ENCODE results near the gene ADGRF5. TPM values are rescaled to one million over a fixed set of nuclear protein-coding genes. Genes with fewer than 3 reads are reported as not detected.
"Not testable (repeated sequence)": the region's sequence is repeated elsewhere in the genome, so short reads cannot be mapped to it uniquely, and the experiment has no call there.

ADGRF5 gene
- total RNA-seq, 1 donor from 2014 or later: 71.1 TPM

DNA sequence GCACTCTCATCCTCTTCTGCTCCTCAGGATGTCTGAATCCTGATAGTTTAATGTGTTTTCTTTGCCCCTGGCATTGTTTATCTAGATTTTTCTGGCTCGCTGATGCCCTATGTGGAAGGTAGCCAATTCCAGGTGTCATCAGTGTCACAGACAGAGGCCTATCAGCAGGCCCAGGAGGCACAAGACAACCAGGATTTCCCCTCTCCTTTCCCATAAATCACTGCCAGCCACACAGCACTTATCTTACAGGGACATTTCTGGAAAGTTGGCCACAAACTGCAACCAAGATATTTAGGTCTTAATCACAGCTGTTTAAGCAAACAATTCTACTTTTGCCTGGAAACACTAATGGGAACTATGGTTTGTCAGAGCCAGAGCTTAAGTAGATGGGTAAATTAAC, 28.1 kb downstream of the ADGRF5 start:
- DNase-seq (ENCODE audit: low spot score): no peak

DNA sequence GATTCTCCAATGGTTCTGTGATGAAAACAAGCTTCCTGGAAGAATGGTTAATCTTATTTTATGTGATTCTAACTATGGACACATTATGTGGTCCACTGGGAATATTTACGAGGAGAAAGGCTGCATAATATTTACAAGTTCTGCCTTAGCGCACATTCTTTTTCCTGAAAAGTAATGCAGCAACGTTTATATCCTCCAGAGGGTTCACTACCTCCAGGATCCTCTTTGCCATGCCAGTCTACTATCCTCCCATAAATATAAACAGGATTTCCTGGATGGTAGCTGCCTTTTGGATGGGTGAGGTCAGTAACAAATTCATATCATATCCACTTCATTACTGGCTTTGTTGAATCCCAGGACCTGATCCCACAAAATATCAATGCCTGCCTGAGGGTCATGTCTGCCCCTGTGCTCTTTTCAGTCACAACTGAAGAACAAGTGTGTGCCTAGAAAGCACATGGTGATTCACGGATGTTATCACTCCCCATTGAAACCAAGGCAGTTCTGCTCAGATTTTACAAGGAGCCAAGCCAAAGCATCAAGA, 30.4 kb downstream of the ADGRF5 start:
- DNase-seq (ENCODE audit: low spot score): no peak

DNA sequence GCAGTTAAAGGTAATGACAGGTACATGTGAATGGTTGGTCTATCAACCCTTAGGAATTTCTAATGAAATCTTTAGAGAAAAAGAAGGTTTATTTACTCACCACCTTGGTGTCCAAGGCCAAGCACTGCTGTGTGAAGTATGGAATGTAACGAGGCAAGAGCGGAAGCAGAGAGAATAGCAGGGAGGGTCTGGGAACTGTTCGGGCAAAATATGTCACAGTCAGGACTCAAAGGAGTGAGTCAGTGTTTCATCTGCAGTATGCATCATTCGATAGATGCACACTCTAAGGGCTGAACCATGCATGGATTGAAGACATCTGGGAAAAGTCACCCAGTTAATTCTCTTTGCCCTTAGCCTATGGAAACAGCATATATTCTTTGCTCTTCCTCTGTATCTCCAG, 33.2 kb downstream of the ADGRF5 start:
- DNase-seq (ENCODE audit: low spot score): no peak

DNA sequence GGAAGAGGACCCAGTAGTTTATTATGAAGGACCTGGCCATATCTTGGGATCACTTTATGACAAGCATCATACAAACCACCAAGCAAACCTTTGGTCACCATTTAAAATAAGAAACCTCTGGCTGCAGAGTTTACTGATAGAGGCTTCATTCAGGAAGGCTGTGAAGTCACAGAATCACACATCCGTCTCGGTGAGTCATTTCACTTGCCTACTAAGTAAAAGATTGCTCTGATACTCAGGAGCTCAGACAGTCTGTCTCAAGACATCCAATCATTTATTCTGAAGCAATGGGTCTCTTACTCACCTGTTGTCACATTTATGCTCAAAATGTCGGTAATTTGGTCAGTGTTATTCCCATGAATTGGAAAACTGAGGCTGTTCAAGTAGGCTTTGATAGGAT, 33.7 kb downstream of the ADGRF5 start:
- DNase-seq (ENCODE audit: low spot score): no peak

DNA sequence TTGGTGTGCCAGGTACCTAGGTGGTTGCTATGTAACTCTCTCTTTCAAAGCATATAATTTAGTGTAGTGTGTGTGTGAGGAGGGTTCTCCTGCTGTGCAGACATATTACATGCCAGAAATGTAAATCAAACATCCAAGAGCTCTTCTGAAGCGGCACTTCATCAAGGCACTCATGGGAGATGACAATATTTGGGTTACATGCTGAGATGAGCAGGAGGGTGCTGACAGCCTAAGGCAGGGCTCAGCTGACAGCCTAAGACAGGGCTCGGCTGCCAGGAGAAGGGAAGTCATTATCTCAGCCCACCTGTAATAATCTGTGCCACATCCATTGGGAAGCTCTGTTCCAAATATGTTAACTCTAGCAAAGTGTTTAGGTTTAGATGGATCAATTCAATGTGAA, 39.1 kb downstream of the ADGRF5 start:
- no peak for DNase-seq (ENCODE audit: low spot score)

DNA sequence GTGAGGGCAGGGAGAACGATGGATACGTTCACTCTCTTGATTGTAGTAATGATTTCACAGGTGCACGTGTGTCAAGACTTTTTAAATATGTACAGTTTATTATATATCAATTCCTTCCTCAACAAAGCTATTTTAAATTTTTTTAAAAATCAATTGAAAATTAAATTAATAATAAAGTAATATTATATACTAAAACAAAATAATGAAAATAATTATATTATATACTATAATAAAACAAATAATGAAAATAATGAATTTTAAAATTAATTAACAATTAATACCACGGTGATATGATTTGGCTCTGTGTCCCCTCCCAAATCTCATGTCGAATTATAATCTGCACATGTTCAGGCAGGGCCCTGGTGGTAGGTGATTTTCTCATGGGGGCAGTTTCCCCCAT, 42.7 kb downstream of the ADGRF5 start:
- DNase-seq (ENCODE audit: low spot score): no peak

DNA sequence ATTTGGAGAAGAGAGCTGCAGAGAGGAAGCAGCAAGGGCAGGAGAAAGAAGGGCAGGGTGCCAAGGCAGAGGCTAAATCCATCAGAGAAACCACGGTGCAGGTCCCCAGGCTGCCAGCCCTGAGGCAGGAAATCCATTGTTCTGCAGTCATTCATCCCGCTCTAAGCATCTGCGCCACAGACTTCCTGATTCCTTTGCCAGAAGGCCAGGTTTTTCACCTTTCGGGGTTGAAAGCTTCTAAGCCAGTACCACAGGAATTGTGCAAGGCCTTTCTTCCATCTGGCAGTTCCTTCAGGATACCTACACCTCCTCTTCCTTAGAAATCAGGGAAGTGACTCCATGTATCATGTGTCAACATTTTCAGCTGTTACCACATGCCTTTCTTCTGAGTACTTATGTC, 45.6 kb downstream of the ADGRF5 start:
- no peak for DNase-seq (ENCODE audit: low spot score)

DNA sequence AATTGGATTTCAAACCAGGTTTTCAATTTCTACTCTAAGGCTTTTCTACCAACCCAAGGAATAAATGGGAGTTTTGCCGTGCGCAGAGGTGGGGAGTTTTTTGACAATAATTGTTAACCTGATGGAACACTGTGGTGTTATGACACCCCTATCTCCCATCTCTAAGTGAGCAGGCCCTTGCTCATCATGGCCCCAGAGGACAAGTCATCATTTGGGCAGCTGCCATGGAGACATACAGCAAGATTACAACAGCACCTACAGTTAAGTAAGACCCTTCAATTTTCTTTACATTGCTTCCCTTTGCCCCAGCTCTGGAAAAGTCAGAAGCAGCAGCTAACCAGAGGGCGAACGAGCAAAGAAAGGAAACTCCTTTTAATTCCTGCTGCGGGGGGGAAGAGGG, 54.3 kb downstream of the ADGRF5 start:
- DNase-seq (ENCODE audit: low spot score): no peak

DNA sequence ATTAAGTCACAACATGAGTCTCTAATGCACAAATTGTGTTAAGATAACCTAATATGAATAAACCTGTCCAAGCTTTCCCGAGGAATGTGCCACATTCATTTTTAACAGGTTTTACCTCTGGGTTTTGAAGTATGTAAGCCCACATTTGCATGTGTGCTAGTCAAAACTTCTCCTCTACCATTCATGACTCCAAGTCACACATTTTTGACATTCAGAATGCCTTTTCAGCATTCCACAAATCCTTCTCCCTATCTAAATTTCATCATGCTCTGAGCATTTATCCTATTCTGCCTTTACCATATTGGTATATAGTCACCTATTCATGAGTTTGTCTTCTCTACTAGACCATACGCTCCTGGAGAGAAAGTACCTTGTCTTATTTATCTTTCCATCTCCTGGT, 56.5 kb downstream of the ADGRF5 start:
- no peak for DNase-seq (ENCODE audit: low spot score)

DNA sequence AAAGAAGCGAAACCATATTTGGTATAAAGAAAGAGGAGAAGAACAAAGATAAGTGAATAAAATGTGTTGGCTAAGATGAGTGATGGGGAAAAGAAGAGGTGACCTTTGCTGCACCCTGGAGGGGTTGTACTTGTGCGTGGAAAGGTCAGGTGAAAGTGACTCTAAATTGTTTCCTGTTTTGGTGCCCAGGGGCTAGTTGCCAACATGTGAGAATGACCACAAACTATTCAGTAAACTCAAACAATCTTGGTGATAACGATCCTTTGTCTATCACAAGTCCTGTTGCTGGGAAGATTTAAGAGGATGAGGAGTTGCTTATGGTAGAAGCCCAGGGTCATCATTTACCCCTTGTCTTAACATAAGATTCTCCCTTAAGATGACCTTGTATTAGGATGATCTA, 57.9 kb downstream of the ADGRF5 start:
- DNase-seq (ENCODE audit: low spot score): no peak

DNA sequence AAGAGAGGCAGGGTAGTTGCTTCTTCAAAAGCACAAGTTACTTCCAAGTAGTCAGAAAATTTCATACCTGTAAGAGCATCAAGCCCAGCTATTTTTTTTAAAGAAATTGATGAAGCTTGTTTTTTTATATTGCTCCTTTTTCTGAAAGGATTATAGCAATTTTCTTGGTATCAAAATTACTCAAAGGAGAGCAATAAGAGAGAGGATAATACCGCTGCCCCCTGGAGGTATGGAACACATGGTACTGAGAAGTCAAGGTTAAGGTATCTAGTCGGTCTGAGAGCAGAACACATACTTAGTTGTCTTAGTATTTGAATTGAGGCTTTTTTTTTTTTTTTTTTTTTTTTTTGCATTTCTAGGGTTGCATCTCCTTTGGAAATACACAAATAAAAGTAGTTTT, 59.4 kb downstream of the ADGRF5 start:
- no peak for DNase-seq (ENCODE audit: low spot score)

DNA sequence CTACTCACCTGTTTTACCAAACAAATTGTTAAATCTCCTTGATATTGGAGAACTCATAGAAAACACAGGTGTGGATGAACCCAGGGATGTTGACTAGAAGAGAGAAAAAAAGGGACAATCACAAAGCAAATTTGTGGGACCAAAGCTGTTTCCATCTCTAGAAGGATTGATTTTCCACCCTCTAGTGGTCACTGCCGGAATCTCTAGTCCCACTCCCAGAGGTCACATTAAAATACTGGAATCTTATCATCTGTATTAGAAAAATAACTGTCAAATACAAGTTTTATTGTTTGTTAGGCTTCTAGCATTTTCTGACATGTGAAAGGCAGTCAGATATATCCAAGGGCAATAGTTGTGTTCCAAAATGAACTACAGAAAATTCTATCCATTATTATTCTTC, 65.8 kb downstream of the ADGRF5 start:
- not testable (repeated sequence) for DNase-seq (ENCODE audit: low spot score)

DNA sequence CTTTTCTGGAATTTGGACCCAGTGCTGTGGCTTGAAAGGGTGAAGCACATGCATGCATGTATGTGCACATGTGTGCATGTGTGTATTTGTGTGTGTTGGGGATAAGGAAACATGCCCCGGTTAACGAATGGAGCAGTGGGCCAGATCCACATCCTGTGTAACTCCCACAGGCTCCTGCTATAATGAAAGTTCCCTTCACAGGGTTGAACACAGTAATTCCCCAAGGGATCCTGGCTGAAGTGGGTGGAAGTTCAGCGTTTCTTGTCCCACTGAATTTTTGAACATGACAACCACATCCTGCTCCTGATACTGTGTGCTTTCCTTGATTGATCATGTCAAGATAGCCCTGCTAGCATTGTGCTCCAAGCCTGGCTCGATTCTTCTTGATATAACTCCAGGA, 70.2 kb downstream of the ADGRF5 start:
- DNase-seq (ENCODE audit: low spot score): not testable (repeated sequence)

DNA sequence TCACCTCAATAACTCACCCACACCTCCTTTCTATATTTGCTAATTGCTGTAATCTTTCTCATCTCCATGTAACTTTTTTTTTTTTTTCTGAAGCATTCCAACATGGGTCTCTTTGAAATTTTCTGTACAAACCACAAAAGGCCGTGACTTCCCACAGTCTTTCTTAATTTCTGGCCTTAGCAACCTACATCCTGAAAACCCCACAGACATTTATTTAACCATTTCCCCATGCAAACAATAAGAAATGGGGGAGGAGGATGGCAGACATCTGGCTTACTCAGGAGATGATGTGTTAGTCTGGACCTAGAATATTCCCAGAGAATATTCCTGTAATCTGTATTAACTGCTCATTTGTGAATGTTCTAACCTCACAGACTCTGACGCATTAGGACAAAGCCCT, 70.9 kb downstream of the ADGRF5 start:
- DNase-seq (ENCODE audit: low spot score): no peak

DNA sequence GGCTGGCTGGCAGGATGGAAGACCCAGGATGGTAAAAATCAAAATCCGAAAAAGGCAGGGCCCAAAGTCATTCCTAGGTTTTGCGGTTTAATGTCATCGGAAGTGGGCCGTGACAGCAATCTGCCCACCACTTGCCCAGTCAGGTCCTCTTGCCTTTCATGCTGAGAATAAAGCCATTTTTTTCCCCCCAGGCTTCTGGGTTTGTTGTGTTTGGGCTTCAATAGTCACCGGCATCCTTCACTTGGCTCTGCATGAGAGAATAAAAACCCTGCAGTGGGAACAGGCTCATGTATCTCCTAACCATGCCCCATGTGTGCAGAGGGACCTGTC, 72.4 kb downstream of the ADGRF5 start:
- no peak for DNase-seq (ENCODE audit: low spot score)

DNA sequence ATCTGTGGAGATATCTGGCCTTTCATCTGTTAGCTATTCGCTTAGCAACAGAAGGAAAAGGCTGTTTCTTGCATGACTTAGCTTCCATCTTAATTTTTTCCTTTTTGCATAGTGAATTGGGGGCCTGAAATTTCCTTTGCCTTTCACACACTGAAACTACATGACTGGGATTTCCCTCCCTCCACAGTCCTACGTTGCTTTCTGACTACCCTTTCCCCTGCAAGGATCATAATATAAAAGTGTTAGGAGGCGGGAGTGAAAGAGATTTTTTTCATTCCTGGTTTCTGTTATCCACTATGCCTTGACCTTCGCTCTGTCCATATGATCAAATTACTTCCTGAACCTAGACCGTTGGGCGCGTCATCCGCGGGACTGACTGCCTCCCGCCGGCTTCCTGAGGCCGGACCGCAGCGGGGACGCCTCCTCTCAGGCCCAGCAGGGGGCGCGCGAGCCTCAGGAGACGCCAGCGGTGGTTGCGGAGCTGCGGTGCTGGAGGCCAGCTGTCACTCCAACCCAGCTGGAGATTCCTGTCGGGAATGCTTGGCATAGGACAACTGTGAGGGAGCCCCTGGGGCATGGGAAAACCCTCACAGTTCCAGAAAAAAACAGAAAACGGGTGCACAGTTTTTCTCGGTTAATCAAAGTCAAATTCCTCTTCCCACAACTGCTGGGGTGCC, 72.9 kb downstream of the ADGRF5 start:
- peak; percentile 96 for DNase-seq (ENCODE audit: low spot score)

DNA sequence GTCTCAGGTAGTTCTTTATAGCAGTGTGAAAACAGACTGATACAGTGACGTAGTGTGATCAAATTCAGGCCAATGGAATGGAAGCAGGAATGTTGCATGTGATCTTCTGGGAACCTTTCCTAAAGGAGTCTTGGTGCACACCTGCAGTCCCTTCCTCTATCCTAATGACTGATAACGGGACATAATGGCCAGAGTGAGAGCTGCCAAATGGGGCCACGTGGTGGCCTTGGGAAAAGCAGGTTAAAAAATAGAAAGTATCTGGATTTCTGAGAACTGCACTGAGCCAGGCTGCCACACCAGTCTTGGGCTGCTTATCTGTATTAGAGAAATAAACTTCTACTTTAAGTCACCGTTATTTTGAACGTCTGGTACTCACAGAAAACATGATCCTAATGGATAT, 76.6 kb downstream of the ADGRF5 start:
- DNase-seq (ENCODE audit: low spot score): no peak

DNA sequence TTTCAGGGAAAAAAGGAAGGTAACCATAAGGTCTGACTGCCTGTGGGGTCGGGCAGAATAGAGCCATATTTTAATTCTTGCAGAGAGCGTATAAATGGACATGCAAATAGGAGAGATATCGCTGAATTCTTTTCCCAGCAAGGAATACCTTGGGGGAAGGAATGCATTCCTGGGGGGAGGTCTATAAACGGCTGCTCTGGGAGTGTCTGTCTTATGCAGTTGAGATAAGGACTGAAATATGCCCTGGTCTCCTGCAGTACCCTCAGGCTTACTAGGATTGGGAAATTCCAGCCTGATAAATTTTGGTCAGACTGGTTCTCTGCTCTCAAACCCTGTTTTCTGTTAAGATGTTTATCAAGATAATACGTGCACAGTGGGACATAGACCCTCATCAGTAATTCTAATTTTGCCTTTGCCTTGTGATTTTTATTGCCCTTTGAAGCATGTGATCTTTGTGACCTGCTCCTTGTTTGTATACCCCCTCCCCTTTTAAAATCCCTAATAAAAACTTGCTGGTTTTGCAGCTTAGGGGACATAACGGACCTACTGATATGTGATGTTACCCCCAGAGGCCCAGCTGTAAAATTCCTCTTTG, 79.4 kb downstream of the ADGRF5 start:
- not testable (repeated sequence) for DNase-seq (ENCODE audit: low spot score)

DNA sequence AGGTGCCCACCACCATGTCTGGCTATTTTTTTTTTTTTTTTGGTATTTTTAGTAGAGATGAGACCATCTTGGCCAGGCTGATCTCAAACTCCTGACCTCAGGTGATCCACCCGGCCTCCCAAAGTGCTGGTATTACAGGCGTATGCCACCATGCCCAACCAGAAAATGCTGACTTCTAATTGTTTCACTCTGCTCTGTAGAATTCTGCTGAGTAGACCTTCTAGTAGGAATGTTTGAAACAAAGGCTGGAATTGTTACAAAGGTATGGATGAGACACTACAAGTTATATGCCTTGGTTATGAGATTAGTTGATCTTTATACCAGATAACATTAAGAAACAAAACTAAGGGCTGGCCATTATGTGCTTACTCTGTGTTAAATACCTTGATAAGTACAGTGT, 83.7 kb downstream of the ADGRF5 start:
- no peak for DNase-seq (ENCODE audit: low spot score)

DNA sequence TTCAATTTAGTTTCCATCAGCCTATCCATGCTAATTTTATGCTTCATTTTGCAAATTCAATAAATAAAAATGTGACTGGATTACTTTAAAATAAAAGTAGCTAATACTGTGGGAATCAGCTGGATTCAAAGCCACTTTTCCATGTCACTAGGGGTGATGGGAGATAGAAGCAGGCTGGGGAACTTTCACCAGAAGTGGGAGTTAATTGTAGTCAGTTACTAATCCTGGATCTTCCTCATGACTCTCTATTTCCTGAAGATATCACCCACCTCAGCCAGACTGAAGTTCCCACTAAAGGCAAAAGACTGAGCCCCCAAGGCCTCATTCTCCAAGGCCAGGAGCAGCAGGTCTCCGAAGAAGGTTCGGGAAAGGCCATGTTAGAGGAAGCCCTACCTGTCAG, 86.7 kb downstream of the ADGRF5 start:
- not testable (repeated sequence) for DNase-seq (ENCODE audit: low spot score)

DNA sequence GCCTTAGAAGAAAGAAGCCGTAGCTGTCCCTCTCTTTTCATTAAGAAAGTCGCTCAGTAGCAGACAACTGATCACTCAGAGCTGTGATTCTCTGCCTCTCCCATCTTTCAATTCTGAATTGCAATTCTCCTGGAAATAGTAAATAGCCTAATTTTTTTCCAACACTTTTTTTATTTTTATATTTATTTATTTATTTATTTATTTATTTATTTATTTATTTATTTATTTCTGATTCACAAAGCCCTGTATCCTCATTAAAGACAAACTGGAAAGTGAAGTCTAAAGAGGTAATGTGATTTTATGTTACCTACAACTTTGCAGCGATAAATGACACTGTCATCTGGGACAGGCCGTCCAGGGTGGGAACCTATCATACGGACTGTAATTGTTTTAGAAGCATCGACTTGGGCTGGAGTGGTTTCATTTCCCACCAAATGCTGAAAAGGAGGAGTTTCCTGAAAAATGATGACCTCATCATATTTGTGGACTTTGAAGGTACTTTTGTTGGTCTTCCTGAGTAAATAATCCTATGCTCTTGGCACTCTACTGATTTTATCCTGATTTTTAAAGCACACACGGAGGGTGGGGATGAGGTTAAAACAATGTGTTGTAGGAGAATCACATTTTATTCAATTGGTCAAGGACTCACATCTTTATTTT, 87.4 kb downstream of the ADGRF5 start:
- not testable (repeated sequence) for DNase-seq (ENCODE audit: low spot score)

DNA sequence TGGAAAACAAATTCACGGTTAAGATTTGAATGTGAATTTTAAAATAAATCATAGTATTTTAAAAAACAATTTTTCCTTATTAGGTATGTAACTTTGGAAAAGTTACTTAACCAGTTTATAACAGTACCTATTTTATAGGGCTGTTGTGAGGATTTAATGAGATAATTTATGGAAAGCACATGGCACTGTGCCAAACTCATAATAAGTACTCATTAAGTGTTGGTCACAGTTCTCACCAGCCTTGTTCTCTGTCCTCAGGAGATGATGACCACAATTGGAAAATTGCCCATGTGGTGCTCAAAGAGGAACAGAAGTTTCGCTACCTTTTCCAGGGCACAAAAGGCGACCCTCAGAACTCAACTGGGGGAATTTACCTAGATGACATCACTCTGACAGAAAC, 88.9 kb downstream of the ADGRF5 start:
- DNase-seq (ENCODE audit: low spot score): no peak

DNA sequence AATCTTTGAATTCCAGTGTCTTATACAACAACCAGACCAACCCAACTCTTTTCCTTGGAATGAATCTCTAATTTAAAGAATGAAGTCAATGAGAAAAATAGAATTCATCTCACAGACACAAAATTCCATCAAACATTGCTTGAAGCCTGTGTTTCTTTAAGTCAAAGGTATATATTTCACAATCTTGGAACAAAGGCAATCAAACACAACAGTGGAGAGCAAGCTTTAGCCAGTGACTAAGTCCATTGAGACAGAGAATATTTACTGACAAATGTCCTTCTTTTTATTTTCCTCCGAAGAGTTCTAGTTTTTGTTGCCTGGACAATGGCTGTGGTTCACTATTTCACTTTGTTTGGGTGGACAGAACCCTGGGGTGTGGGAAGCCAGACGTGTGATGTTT, 92.8 kb downstream of the ADGRF5 start:
- DNase-seq (ENCODE audit: low spot score): no peak

Data from mesenteric fat pad (tissue), 1 donor.